ENCODE results near the gene PLXNB3.

- TF ChIP-seq CTCF (IDR thresholded peaks at IDR 0.05) (no peak), PRDM15 (CRISPR knock-in tag; IDR thresholded peaks at IDR 0.05) (no peak), TEAD4 (CRISPR knock-in tag; IDR thresholded peaks at IDR 0.05) (no peak), CREM (CRISPR knock-in tag; IDR thresholded peaks at IDR 0.05) (no peak), CBFB (CRISPR knock-in tag; IDR thresholded peaks at IDR 0.05; ENCODE audit: low read depth) (no peak), FOXP1 (CRISPR knock-in tag; IDR thresholded peaks at IDR 0.05; ENCODE audit: borderline replicate concordance) (no peak)
- TF ChIP-seq, protein P1, sequence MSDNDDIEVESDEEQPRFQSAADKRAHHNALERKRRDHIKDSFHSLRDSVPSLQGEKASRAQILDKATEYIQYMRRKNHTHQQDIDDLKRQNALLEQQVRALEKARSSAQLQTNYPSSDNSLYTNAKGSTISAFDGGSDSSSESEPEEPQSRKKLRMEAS (CRISPR knock-in tag; IDR thresholded peaks at IDR 0.05) = no peak
Observed at GRCh38 chrX:153732401-153732800, 31.6 kb upstream of the PLXNB3 start.

Data from WTC11 (cell line).